GM18526 (cell line): Measurements from ENCODE around the gene FGFR2.

Experiments used
- POLR2A ChIP-seq: IDR thresholded peaks from 3 replicates; pipeline ENCODE4 v1.6.1; 2011; ENCODE audit not compliant: insufficient read length; ENCODE audit errors: extremely low read depth

FGFR2 gene

GRCh38 chr10:121598263-121599249 is at the start of gene FGFR2:
TSS of gene FGFR2 (minus strand) at chr10:121598444. CDS start at chr10:121593817, 4,627 bp downstream.
- no peak for TF ChIP-seq POLR2A

- TF ChIP-seq POLR2A = no peak
These were observed 49.2 kb upstream of the FGFR2 start for GRCh38 chr10:121647401-121647800.

GRCh38 chr10:121645696-121646095 is 47.5 kb upstream of the FGFR2 start:
- no peak for TF ChIP-seq POLR2A

- no peak for TF ChIP-seq POLR2A
These were observed 46.3 kb upstream of the FGFR2 start for GRCh38 chr10:121644501-121644900.

- no peak for TF ChIP-seq POLR2A
These were observed 42.0 kb upstream of the FGFR2 start for GRCh38 chr10:121640266-121640665.

- TF ChIP-seq POLR2A = no peak
These were observed 41.2 kb upstream of the FGFR2 start for GRCh38 chr10:121639416-121639815.

GRCh38 chr10:121637437-121637836 is 39.2 kb upstream of the FGFR2 start:
- TF ChIP-seq POLR2A = no peak

- TF ChIP-seq POLR2A = no peak
These were observed 34.8 kb upstream of the FGFR2 start for GRCh38 chr10:121633056-121633455.

GRCh38 chr10:121631365-121632029 is 33.3 kb upstream of the FGFR2 start:
- TF ChIP-seq POLR2A = no peak

- TF ChIP-seq POLR2A = no peak
These were observed 30.6 kb upstream of the FGFR2 start for GRCh38 chr10:121628859-121629258.

- TF ChIP-seq POLR2A = no peak
These were observed 29.8 kb upstream of the FGFR2 start for GRCh38 chr10:121627876-121628581.

- TF ChIP-seq POLR2A = no peak
These were observed 26.7 kb upstream of the FGFR2 start for GRCh38 chr10:121624836-121625486.

GRCh38 chr10:121618906-121619305 is 20.7 kb upstream of the FGFR2 start:
- no peak for TF ChIP-seq POLR2A

- TF ChIP-seq POLR2A = no peak
These were observed 18.9 kb upstream of the FGFR2 start for GRCh38 chr10:121617176-121617575.

GRCh38 chr10:121616291-121616690 is 18.0 kb upstream of the FGFR2 start:
- TF ChIP-seq POLR2A = no peak
